ENCODE data around the gene FRS2.

The FRS2 gene

GRCh38 chr12:69476276-69477017 lies 6.3 kb downstream of the FRS2 start:
- H3K27ac ChIP-seq: no peak overlapping the region
- H3K4me3 ChIP-seq (IDR thresholded peaks at IDR 0.05; ENCODE audit: insufficient read depth, low read depth, low read length): no peak overlapping the region
- H3K4me1 ChIP-seq (ENCODE audit: low read depth, poor library complexity, severe bottlenecking): peaks cover 37% of the 10 kb centered on the region
- peaks cover 95% of the 10 kb centered on the region for H3K79me2 ChIP-seq (ENCODE audit: insufficient read depth, low read depth)
- no peak for TF ChIP-seq CTCF (conservative IDR thresholded peaks at IDR 0.05; ENCODE audit: low read depth, low read length)
- H3K9ac ChIP-seq: no peak overlapping the region
- peaks cover 18% of the 10 kb centered on the region; the same call in 1 of the 2 replicates for H4K20me1 ChIP-seq (ENCODE audit: insufficient read depth)
- no peak overlapping the region for H3K4me2 ChIP-seq
- H3K36me3 ChIP-seq (ENCODE audit: insufficient read depth): no peaks in the 10 kb centered on the region; the same call in 1 of the 2 replicates
- H3K27me3 ChIP-seq (ENCODE audit: insufficient read depth, low read depth): no peaks in the 10 kb centered on the region
- H2AFZ ChIP-seq (ENCODE audit: low read depth): no peak overlapping the region

- Histone ChIP-seq H3K27ac (no peak overlapping the region), H3K9ac (no peak overlapping the region), H4K20me1 (ENCODE audit: insufficient read depth) (peaks cover 7% of the 10 kb centered on the region; the same call in 1 of the 2 replicates), H3K79me2 (ENCODE audit: insufficient read depth, low read depth) (peaks cover 94% of the 10 kb centered on the region), H2AFZ (ENCODE audit: low read depth) (no peak overlapping the region), H3K4me3 (IDR thresholded peaks at IDR 0.05; ENCODE audit: insufficient read depth, low read depth, low read length) (no peak overlapping the region), H3K4me1 (ENCODE audit: low read depth, poor library complexity, severe bottlenecking) (peaks cover 18% of the 10 kb centered on the region), H3K27me3 (ENCODE audit: insufficient read depth, low read depth) (no peaks in the 10 kb centered on the region), H3K4me2 (no peak overlapping the region), H3K36me3 (ENCODE audit: insufficient read depth) (no peaks in the 10 kb centered on the region)
- TF ChIP-seq CTCF (conservative IDR thresholded peaks at IDR 0.05; ENCODE audit: low read depth, low read length): no peak
These were observed 9.5 kb downstream of the FRS2 start for GRCh38 chr12:69479675-69480074.

- Histone ChIP-seq H3K4me2 (no peak overlapping the region), H4K20me1 (ENCODE audit: insufficient read depth) (no peaks in the 10 kb centered on the region; the same call in 1 of the 2 replicates), H3K4me3 (IDR thresholded peaks at IDR 0.05; ENCODE audit: insufficient read depth, low read depth, low read length) (no peak overlapping the region), H3K27ac (no peak overlapping the region), H3K4me1 (ENCODE audit: low read depth, poor library complexity, severe bottlenecking) (peaks cover 11% of the 10 kb centered on the region), H3K79me2 (ENCODE audit: insufficient read depth, low read depth) (peaks cover 87% of the 10 kb centered on the region), H3K9ac (no peak overlapping the region), H3K27me3 (ENCODE audit: insufficient read depth, low read depth) (no peaks in the 10 kb centered on the region), H2AFZ (ENCODE audit: low read depth) (no peak overlapping the region), H3K36me3 (ENCODE audit: insufficient read depth) (no peaks in the 10 kb centered on the region)
- no peak for TF ChIP-seq CTCF (conservative IDR thresholded peaks at IDR 0.05; ENCODE audit: low read depth, low read length)
These were observed 10.5 kb downstream of the FRS2 start for GRCh38 chr12:69480698-69481097.

GRCh38 chr12:69481133-69481532 lies 10.9 kb downstream of the FRS2 start:
- no peak overlapping the region for H2AFZ ChIP-seq (ENCODE audit: low read depth)
- H4K20me1 ChIP-seq (ENCODE audit: insufficient read depth): no peaks in the 10 kb centered on the region; the same call in 1 of the 2 replicates
- TF ChIP-seq CTCF (conservative IDR thresholded peaks at IDR 0.05; ENCODE audit: low read depth, low read length): no peak
- H3K4me2 ChIP-seq: no peak overlapping the region
- H3K36me3 ChIP-seq (ENCODE audit: insufficient read depth): no peaks in the 10 kb centered on the region
- H3K79me2 ChIP-seq (ENCODE audit: insufficient read depth, low read depth): peaks cover 87% of the 10 kb centered on the region
- H3K9ac ChIP-seq: no peak overlapping the region
- no peak overlapping the region for H3K4me3 ChIP-seq (IDR thresholded peaks at IDR 0.05; ENCODE audit: insufficient read depth, low read depth, low read length)
- H3K27ac ChIP-seq: no peak overlapping the region
- H3K27me3 ChIP-seq (ENCODE audit: insufficient read depth, low read depth): no peaks in the 10 kb centered on the region
- peaks cover 14% of the 10 kb centered on the region for H3K4me1 ChIP-seq (ENCODE audit: low read depth, poor library complexity, severe bottlenecking)

Measured in KMS-11 (cell line).